DOHH2 (cell line): Measurements from ENCODE around the gene PACRG.

Experiments used
- H3F3A ChIP-seq: fragments of 200-600 bp; sonication (generic), shearing (Covaris generic); 2 replicates; pipeline ENCODE4 v1.6.0; 2016; ENCODE audit warnings: antibody characterized with exemption, mild to moderate bottlenecking; ENCODE audit not compliant: control insufficient read depth, insufficient read depth
- H3K27ac ChIP-seq: fragments of 200-600 bp; sonication (generic); 2 replicates; pipeline ENCODE4 v1.5.1; 2014; ENCODE audit warnings: low read depth, mild to moderate bottlenecking, low read length, moderate library complexity
- H3K27me3 ChIP-seq: fragments of 200-600 bp; sonication (generic); 2 replicates; pipeline ENCODE4 v1.6.1; 2014; ENCODE audit warnings: mild to moderate bottlenecking, low read length, mixed read lengths; ENCODE audit not compliant: control insufficient read depth
- H3K36me3 ChIP-seq: fragments of 200-600 bp; sonication (generic); 2 replicates; pipeline ENCODE4 v1.6.1; 2014; ENCODE audit warnings: mild to moderate bottlenecking, low read length, moderate library complexity, mixed read lengths; ENCODE audit not compliant: control insufficient read depth
- H3K4me1 ChIP-seq: fragments of 200-600 bp; sonication (generic); 2 replicates; pipeline ENCODE4 v1.6.1; 2014; ENCODE audit warnings: mild to moderate bottlenecking, low read length, mixed read lengths; ENCODE audit not compliant: control insufficient read depth
- H3K4me2 ChIP-seq: fragments of 200-600 bp; sonication (generic); 2 replicates; pipeline ENCODE4 v1.6.0; 2014; ENCODE audit warnings: mild to moderate bottlenecking, low read length, moderate library complexity
- H3K4me3 ChIP-seq: fragments of 200-600 bp; sonication (generic); 2 replicates; pipeline ENCODE4 v1.5.1; 2014; ENCODE audit warnings: mild to moderate bottlenecking, low read length, mixed read lengths
- H3K79me2 ChIP-seq: fragments of 200-600 bp; sonication (generic); 2 replicates; pipeline ENCODE4 v1.6.1; 2014; ENCODE audit warnings: mild to moderate bottlenecking, low read length, mixed read lengths; ENCODE audit not compliant: control insufficient read depth
- H3K9me2 ChIP-seq: fragments of 200-600 bp; sonication (generic); replicated peaks from 2 replicates; pipeline ENCODE4 v1.6.1; 2014; ENCODE audit warnings: mild to moderate bottlenecking, low read length, mixed read lengths; ENCODE audit not compliant: control insufficient read depth
- H3K9me3 ChIP-seq: fragments of 200-600 bp; sonication (generic); 2 replicates; pipeline ENCODE4 v1.6.1; 2014; ENCODE audit warnings: antibody characterized with exemption, low read length, mixed read lengths; ENCODE audit not compliant: control insufficient read depth, insufficient read depth
- H4K20me1 ChIP-seq: fragments of 200-600 bp; sonication (generic); 2 replicates; pipeline ENCODE4 v1.6.0; 2014; ENCODE audit warnings: low read depth, mild to moderate bottlenecking, antibody characterized with exemption, low read length, moderate library complexity; ENCODE audit not compliant: control insufficient read depth, insufficient read depth
- EZH2phosphoT487 ChIP-seq: fragments of 200-600 bp; sonication (generic); IDR thresholded peaks from 2 replicates; pipeline ENCODE4 v1.6.1; 2017; ENCODE audit warnings: borderline replicate concordance, mild to moderate bottlenecking, antibody characterized with exemption, low read length, moderate library complexity, mixed read lengths
- TF ChIP-seq, protein P1 (sequence below): fragments of 200-600 bp; sonication (generic); IDR thresholded peaks from one replicate; pipeline ENCODE4 v1.5.1; 2014; ENCODE audit warnings: antibody characterized with exemption, mild to moderate bottlenecking, low read depth, low read length; ENCODE audit not compliant: poor library complexity, severe bottlenecking

The PACRG gene

GRCh38 chr6:163327165-163327880, 599.5 kb downstream of the PACRG start:
- Histone ChIP-seq H3K4me2 (no peak overlapping the region), H3K79me2 (no peaks in the 10 kb centered on the region), H3K27ac (no peak overlapping the region), H3K9me2 (no peaks in the 10 kb centered on the region), H3K9me3 (no peaks in the 10 kb centered on the region), H3K27me3 (no peaks in the 10 kb centered on the region), H3F3A (no peaks in the 10 kb centered on the region), H4K20me1 (no peaks in the 10 kb centered on the region), H3K36me3 (no peaks in the 10 kb centered on the region), H3K4me3 (no peak overlapping the region), H3K4me1 (no peaks in the 10 kb centered on the region)
- TF ChIP-seq, protein P1, sequence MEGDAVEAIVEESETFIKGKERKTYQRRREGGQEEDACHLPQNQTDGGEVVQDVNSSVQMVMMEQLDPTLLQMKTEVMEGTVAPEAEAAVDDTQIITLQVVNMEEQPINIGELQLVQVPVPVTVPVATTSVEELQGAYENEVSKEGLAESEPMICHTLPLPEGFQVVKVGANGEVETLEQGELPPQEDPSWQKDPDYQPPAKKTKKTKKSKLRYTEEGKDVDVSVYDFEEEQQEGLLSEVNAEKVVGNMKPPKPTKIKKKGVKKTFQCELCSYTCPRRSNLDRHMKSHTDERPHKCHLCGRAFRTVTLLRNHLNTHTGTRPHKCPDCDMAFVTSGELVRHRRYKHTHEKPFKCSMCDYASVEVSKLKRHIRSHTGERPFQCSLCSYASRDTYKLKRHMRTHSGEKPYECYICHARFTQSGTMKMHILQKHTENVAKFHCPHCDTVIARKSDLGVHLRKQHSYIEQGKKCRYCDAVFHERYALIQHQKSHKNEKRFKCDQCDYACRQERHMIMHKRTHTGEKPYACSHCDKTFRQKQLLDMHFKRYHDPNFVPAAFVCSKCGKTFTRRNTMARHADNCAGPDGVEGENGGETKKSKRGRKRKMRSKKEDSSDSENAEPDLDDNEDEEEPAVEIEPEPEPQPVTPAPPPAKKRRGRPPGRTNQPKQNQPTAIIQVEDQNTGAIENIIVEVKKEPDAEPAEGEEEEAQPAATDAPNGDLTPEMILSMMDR = no peak
- TF ChIP-seq EZH2phosphoT487 = no peak

GRCh38 chr6:163327921-163328320, 600.1 kb downstream of the PACRG start:
- no peak overlapping the region for H3K27ac ChIP-seq

DNA sequence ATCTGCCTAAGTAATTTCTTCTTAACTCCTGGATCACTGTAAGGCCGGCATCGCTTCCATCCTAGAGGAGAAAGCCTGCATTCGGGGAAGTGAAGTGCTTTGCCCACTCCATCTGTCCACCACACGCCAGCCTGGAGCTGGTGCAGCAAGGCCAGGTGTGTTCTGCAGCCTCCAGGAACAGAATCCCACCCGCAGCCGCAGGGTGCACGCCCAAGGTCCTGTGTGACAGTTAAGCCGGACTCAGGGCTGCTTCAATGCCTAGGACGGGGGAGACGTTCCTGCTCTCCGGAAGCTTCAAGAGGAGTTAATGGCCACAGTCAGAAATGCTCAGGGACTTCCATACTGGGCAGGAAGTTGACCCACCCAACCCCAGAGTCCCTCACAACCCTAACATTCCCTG, 600.6 kb downstream of the PACRG start:
- no peaks in the 10 kb centered on the region for H3K36me3 ChIP-seq
- no peaks in the 10 kb centered on the region for H3K27me3 ChIP-seq
- H3K9me2 ChIP-seq = no peaks in the 10 kb centered on the region
- H3K9me3 ChIP-seq = no peaks in the 10 kb centered on the region
- no peaks in the 10 kb centered on the region for H3K79me2 ChIP-seq
- no peak overlapping the region for H3K4me2 ChIP-seq
- no peak for TF ChIP-seq EZH2phosphoT487
- TF ChIP-seq, protein P1 = no peak
- no peak overlapping the region for H3K27ac ChIP-seq
- no peaks in the 10 kb centered on the region for H4K20me1 ChIP-seq
- H3K4me1 ChIP-seq = no peaks in the 10 kb centered on the region
- H3K4me3 ChIP-seq = no peak overlapping the region
- no peaks in the 10 kb centered on the region for H3F3A ChIP-seq

More at GRCh38 chr6:163327921-163328320, 600.1 kb downstream of the PACRG start:
- Histone ChIP-seq H3K79me2 (no peaks in the 10 kb centered on the region), H3K4me1 (no peaks in the 10 kb centered on the region), H3K9me3 (no peaks in the 10 kb centered on the region), H3K36me3 (no peaks in the 10 kb centered on the region), H3K4me3 (no peak overlapping the region), H3F3A (no peaks in the 10 kb centered on the region), H3K27me3 (no peaks in the 10 kb centered on the region), H4K20me1 (no peaks in the 10 kb centered on the region), H3K9me2 (no peaks in the 10 kb centered on the region), H3K4me2 (no peak overlapping the region)
- no peak for TF ChIP-seq EZH2phosphoT487
- TF ChIP-seq, protein P1 = no peak
